Gastroesophageal sphincter (tissue), 3 donors: ENCODE results near the gene TMEM221.

Experiments
- EP300 ChIP-seq: sonication (generic); formaldehyde crosslinking; IDR thresholded peaks from one replicate; pipeline ENCODE4 v1.6.1; 2017; ENCODE audit warnings: antibody characterized with exemption, mild to moderate bottlenecking
- POLR2A ChIP-seq, 2 donors: fragments of 450-650 bp; IDR thresholded peaks; one replicate each; pipeline ENCODE4 v1.6.1; 2017; ENCODE audit warnings: antibody characterized with exemption in 2 of 2, mild to moderate bottlenecking in 2 of 2, moderate library complexity in 1 of 2
- POLR2AphosphoS5 ChIP-seq: sonication (generic); formaldehyde crosslinking; IDR thresholded peaks from one replicate; pipeline ENCODE4 v1.6.1; 2017; ENCODE audit warnings: antibody characterized with exemption
- TF ChIP-seq, protein P1 (sequence below), 4 experiments: fragments of 200-600 bp in 2 of 4; fragments of 450-650 bp in 2 of 4; sonication (generic) in 1 of 4; IDR thresholded peaks; one replicate each; pipeline ENCODE4 v1.5.1; 2017 to 2019; ENCODE audit warnings: antibody characterized with exemption in 4 of 4, mild to moderate bottlenecking in 2 of 4, moderate library complexity in 2 of 4

DNA sequence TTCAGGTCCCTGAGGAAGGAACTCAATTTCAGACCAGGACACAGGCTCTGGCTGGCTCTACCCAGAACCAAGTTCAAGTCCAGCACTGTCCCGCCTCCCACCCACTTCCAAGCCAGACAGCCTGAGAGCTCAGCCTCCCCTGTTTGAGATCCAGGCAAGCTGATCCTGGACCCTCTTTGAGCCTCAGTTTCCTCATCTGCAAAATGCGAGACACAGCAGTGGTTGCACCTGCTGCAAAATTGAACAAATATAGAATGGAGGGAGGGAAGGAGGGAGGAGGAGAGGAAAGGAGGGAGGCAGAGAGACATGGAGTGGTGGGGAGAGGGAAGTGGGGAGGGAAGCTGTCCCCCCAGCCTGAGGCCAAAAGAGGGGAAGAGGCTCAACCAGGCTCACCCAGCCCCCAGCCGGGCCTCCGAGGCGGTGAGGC, 751 bp downstream of the TMEM221 start:
- TF ChIP-seq, protein P1, sequence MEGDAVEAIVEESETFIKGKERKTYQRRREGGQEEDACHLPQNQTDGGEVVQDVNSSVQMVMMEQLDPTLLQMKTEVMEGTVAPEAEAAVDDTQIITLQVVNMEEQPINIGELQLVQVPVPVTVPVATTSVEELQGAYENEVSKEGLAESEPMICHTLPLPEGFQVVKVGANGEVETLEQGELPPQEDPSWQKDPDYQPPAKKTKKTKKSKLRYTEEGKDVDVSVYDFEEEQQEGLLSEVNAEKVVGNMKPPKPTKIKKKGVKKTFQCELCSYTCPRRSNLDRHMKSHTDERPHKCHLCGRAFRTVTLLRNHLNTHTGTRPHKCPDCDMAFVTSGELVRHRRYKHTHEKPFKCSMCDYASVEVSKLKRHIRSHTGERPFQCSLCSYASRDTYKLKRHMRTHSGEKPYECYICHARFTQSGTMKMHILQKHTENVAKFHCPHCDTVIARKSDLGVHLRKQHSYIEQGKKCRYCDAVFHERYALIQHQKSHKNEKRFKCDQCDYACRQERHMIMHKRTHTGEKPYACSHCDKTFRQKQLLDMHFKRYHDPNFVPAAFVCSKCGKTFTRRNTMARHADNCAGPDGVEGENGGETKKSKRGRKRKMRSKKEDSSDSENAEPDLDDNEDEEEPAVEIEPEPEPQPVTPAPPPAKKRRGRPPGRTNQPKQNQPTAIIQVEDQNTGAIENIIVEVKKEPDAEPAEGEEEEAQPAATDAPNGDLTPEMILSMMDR (IDR thresholded peaks at IDR 0.05) = no peak
- no peak for TF ChIP-seq POLR2AphosphoS5
- TF ChIP-seq POLR2A (IDR thresholded peaks at IDR 0.05) = no peak
- TF ChIP-seq EP300 = no peak
